Adrenal gland (tissue), 5 donors: Measurements from ENCODE around the gene TM9SF1.
"Not testable (repeated sequence)": the region's sequence is repeated elsewhere in the genome, so short reads cannot be mapped to it uniquely, and the experiment has no call there.

Experiments used
- CTCF ChIP-seq, 6 experiments: fragments of 450-650 bp in 4 of 6; fragments of 200-600 bp in 2 of 6; sonication (generic) in 1 of 6; IDR thresholded peaks; 1 replicate in 5 of 6; 2 replicates in 1 of 6; pipeline versions ENCODE4 v1.5.1 to v1.8.0; 2016 to 2021; ENCODE audit warnings: antibody characterized with exemption in 6 of 6, mild to moderate bottlenecking in 2 of 6, moderate library complexity in 1 of 6
- POLR2A ChIP-seq, 2 donors: fragments of 450-650 bp; IDR thresholded peaks; one replicate each; pipeline ENCODE4 v1.6.1; 2017; ENCODE audit warnings: antibody characterized with exemption in 2 of 2, mild to moderate bottlenecking in 2 of 2, moderate library complexity in 1 of 2
- donor health status: DM: no; HTN: no; CAD: no.

GRCh38 chr14:24222987-24223386 lies 27.7 kb upstream of the TM9SF1 start:
- TF ChIP-seq CTCF, POLR2A (IDR thresholded peaks at IDR 0.05): not testable (repeated sequence)
